Astrocyte (in vitro differentiated cells and primary cell): ENCODE measurements around the gene NET1. TPM values are rescaled to one million over a fixed set of nuclear protein-coding genes. Genes with fewer than 3 reads are reported as not detected.

ENCODE experiments used
- DNase-seq: peaks from one replicate; pipeline ENCODE4 v3.0.0-alpha.2; 2010; ENCODE audit warnings: low read depth
- FAIRE-seq: peaks from 2 replicates; lab custom pipeline; 2011; peaks lifted over from hg19 to GRCh38; lab: Jason Lieb, UNC
- H2AFZ ChIP-seq: 2 replicates; pipeline ENCODE4 v1.6.0; 2012; ENCODE audit warnings: low read depth, low read length, inconsistent platforms
- H3K27ac ChIP-seq: 2 replicates; pipeline ENCODE4 v1.5.1; 2011; ENCODE audit warnings: low read depth, low read length, inconsistent platforms
- H3K27me3 ChIP-seq: 2 replicates; pipeline ENCODE4 v1.6.0; 2011; ENCODE audit warnings: low read length, inconsistent platforms; ENCODE audit not compliant: insufficient read depth
- H3K36me3 ChIP-seq: 2 replicates; pipeline ENCODE4 v1.5.1; 2011; ENCODE audit warnings: low read length, inconsistent platforms; ENCODE audit not compliant: insufficient read depth
- H3K4me1 ChIP-seq: 2 replicates; pipeline ENCODE4 v1.5.1; 2011; ENCODE audit warnings: low read length, inconsistent platforms; ENCODE audit not compliant: insufficient read depth
- H3K4me2 ChIP-seq: 2 replicates; pipeline ENCODE4 v1.6.0; 2012; ENCODE audit warnings: low read length, inconsistent platforms
- H3K4me3 ChIP-seq: 2 replicates; pipeline ENCODE4 v1.5.1; 2011; ENCODE audit warnings: low read depth, mild to moderate bottlenecking, low read length, inconsistent platforms; ENCODE audit not compliant: insufficient read depth
- H3K79me2 ChIP-seq: 2 replicates; pipeline ENCODE4 v1.6.0; 2012; ENCODE audit warnings: mild to moderate bottlenecking, low read length, inconsistent platforms; ENCODE audit not compliant: insufficient read depth
- H3K9ac ChIP-seq: 2 replicates; pipeline ENCODE4 v1.6.0; 2012; ENCODE audit warnings: mild to moderate bottlenecking, low read length, inconsistent platforms
- H3K9me3 ChIP-seq: 2 replicates; pipeline ENCODE4 v1.5.1; 2012; ENCODE audit warnings: low read depth, mild to moderate bottlenecking, low read length, inconsistent platforms; ENCODE audit not compliant: insufficient read depth
- H4K20me1 ChIP-seq: 2 replicates; pipeline ENCODE4 v1.6.0; 2012; ENCODE audit warnings: low read length, inconsistent platforms; ENCODE audit not compliant: insufficient read depth
- H3K27ac Mint-ChIP-seq: one replicate; pipeline ENCODE4 v1.8.0; 2021; ENCODE audit warnings: mild to moderate bottlenecking, mixed read lengths; ENCODE audit not compliant: unreplicated experiment
- H3K27me3 Mint-ChIP-seq: one replicate; pipeline ENCODE4 v1.8.0; 2021; ENCODE audit warnings: low read depth, mixed read lengths; ENCODE audit not compliant: unreplicated experiment
- H3K36me3 Mint-ChIP-seq: one replicate; pipeline ENCODE4 v1.8.0; 2021; ENCODE audit warnings: low read depth, mixed read lengths; ENCODE audit not compliant: unreplicated experiment
- H3K4me1 Mint-ChIP-seq: one replicate; pipeline ENCODE4 v1.8.0; 2021; ENCODE audit warnings: low read depth, mixed read lengths; ENCODE audit not compliant: unreplicated experiment
- H3K4me3 Mint-ChIP-seq: one replicate; pipeline ENCODE4 v1.8.0; 2021; ENCODE audit warnings: mild to moderate bottlenecking, moderate library complexity, mixed read lengths; ENCODE audit not compliant: unreplicated experiment
- H3K9me3 Mint-ChIP-seq: one replicate; pipeline ENCODE4 v1.8.0; 2021; ENCODE audit warnings: mild to moderate bottlenecking, mixed read lengths; ENCODE audit not compliant: unreplicated experiment
- CTCF ChIP-seq: IDR thresholded peaks from 2 replicates; pipeline ENCODE4 v1.5.1; 2011; ENCODE audit warnings: low read depth, mild to moderate bottlenecking, inconsistent platforms, low read length, moderate library complexity; ENCODE audit not compliant: insufficient read depth
- EZH2 ChIP-seq: IDR thresholded peaks from 2 replicates; pipeline ENCODE4 v1.6.1; 2012; ENCODE audit warnings: mild to moderate bottlenecking, low read length, inconsistent platforms; ENCODE audit not compliant: insufficient read depth
- total RNA-seq: library from RNA; stranded (reverse); gene quantifications from 2 replicates; pipeline ENCODE4 v1.2.1, GENCODE V29; 2021

NET1 gene
- total RNA-seq, 1 donor from 2014 or later, result 43.5 TPM

GRCh38 chr10:5418584-5418983 is 6.2 kb downstream of the NET1 start:
- Histone ChIP-seq H3K27me3 (no peaks in the 10 kb centered on the region), H3K9me3 (no peaks in the 10 kb centered on the region), H3K4me1 (no peaks in the 10 kb centered on the region), H3K27ac (no peak overlapping the region), H3K9ac (no peak overlapping the region), H3K36me3 (no peaks in the 10 kb centered on the region), H3K79me2 (peaks cover 100% of the 10 kb centered on the region), H3K4me2 (no peak overlapping the region), H4K20me1 (peaks cover 5% of the 10 kb centered on the region), H3K4me3 (no peak overlapping the region), H2AFZ (no peak overlapping the region)
- no peaks in the 10 kb centered on the region for H3K36me3 Mint-ChIP-seq
- H3K4me1 Mint-ChIP-seq, result no peaks in the 10 kb centered on the region
- no peak for TF ChIP-seq EZH2
- no peak for TF ChIP-seq CTCF
- DNase-seq (no peak), FAIRE-seq (no peak)
- H3K4me3 Mint-ChIP-seq, result no peak overlapping the region
- no peak overlapping the region for H3K27ac Mint-ChIP-seq
- peaks cover 4% of the 10 kb centered on the region for H3K9me3 Mint-ChIP-seq
- no peaks in the 10 kb centered on the region for H3K27me3 Mint-ChIP-seq

GRCh38 chr10:5419466-5420094 is 7.2 kb downstream of the NET1 start:
- H3K4me3 ChIP-seq, result no peak overlapping the region
- H3K4me1 ChIP-seq, result no peaks in the 10 kb centered on the region
- H3K36me3 ChIP-seq, result no peaks in the 10 kb centered on the region
- H2AFZ ChIP-seq, result no peak overlapping the region
- no peak overlapping the region for H3K27ac ChIP-seq
- DNase-seq, result peak; percentile 65
- H3K9me3 Mint-ChIP-seq, result peaks cover 4% of the 10 kb centered on the region
- no peak overlapping the region for H3K4me2 ChIP-seq
- no peaks in the 10 kb centered on the region for H3K9me3 ChIP-seq
- H3K79me2 ChIP-seq, result peaks cover 100% of the 10 kb centered on the region
- H3K27ac Mint-ChIP-seq, result no peak overlapping the region
- no peaks in the 10 kb centered on the region for H3K27me3 ChIP-seq
- peaks cover 5% of the 10 kb centered on the region for H4K20me1 ChIP-seq
- no peaks in the 10 kb centered on the region for H3K36me3 Mint-ChIP-seq
- no peak overlapping the region for H3K4me3 Mint-ChIP-seq
- no peak overlapping the region for H3K9ac ChIP-seq
- TF ChIP-seq CTCF, result no peak
- TF ChIP-seq EZH2, result no peak
- no peak for FAIRE-seq
- no peaks in the 10 kb centered on the region for H3K4me1 Mint-ChIP-seq
- H3K27me3 Mint-ChIP-seq, result no peaks in the 10 kb centered on the region

GRCh38 chr10:5423771-5424170 is 11.4 kb downstream of the NET1 start:
- Mint-ChIP-seq H3K27ac (no peak overlapping the region), H3K4me3 (no peak overlapping the region)
- peak; percentile 66 for DNase-seq

More at GRCh38 chr10:5423771-5424170, 11.4 kb downstream of the NET1 start:
- Histone ChIP-seq H3K4me1 (peaks cover 3% of the 10 kb centered on the region), H3K9me3 (no peaks in the 10 kb centered on the region), H3K36me3 (peaks cover 2% of the 10 kb centered on the region), H3K4me3 (no peak overlapping the region), H2AFZ (no peak overlapping the region), H4K20me1 (peaks cover 5% of the 10 kb centered on the region), H3K4me2 (no peak overlapping the region), H3K27me3 (no peaks in the 10 kb centered on the region), H3K79me2 (peaks cover 89% of the 10 kb centered on the region), H3K9ac (no peak overlapping the region), H3K27ac (no peak overlapping the region)
- FAIRE-seq, result no peak
- TF ChIP-seq EZH2 (no peak), CTCF (no peak)
- no peaks in the 10 kb centered on the region for H3K9me3 Mint-ChIP-seq
- H3K27me3 Mint-ChIP-seq, result no peaks in the 10 kb centered on the region
- H3K4me1 Mint-ChIP-seq, result peaks cover 3% of the 10 kb centered on the region
- H3K36me3 Mint-ChIP-seq, result no peaks in the 10 kb centered on the region
